ENCODE results near the gene NOL6. TPM values are rescaled to one million over a fixed set of nuclear protein-coding genes. Genes with fewer than 3 reads are reported as not detected.

Gene NOL6
- total and polyA plus RNA-seq, 2 of the 13 experiments (the other 11 are each of a cell fraction or from before 2014, with no cell fraction given) = 17.0 to 30.2 TPM

DNA sequence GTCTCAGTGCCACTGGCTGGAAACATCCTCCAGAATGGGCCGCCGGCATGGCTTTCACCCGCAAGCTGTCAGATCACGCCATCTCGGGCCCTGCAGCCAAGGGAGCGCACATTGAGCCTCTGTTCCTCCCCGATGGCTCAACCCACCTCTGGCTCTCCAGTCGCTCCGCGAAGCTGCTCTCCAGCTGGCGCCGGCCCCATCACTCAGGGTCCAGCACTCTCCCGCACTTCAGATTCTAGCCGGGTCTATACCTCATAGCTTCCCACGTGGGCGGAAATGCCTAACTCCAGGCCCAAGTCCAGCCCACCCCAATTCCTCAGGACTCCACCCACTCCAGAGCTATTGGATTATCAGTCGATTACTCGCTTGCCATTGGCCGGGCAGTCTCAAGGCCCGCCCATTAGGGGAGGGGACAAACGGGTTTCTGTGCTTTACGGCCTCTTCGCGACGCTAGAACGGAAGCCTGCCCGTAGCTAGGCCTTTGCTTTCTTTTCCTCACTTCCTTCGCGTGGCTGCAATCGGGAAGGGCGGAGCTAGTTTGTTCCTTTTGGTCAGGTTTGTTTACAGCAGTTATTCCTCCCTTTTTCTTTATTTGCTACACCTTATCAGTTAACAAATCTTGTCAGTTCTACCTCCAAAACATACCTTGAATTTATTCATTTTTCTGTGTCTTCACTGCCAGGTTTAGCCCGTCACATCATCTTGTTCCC lies at the start of gene NOL6 (continued):
- TF ChIP-seq GABPB1 (CRISPR knock-in tag; IDR thresholded peaks at IDR 0.05) (peak; percentile 94), RELA (CRISPR knock-in tag; IDR thresholded peaks at IDR 0.05) (0 out of 2 replicates have a peak, but pooled peaks have one; percentile 44), ZNF557 (CRISPR knock-in tag; IDR thresholded peaks at IDR 0.05) (no peak), ZSCAN31 (CRISPR knock-in tag; IDR thresholded peaks at IDR 0.05; ENCODE audit: low read depth) (0 out of 2 replicates have a peak, but pooled peaks have one; percentile 40), TSC22D2 (CRISPR knock-in tag; IDR thresholded peaks at IDR 0.05; ENCODE audit: borderline replicate concordance) (peak; percentile 48; the same call in 1 of the 2 replicates), ZEB1 (IDR thresholded peaks at IDR 0.05; ENCODE audit: insufficient replicate concordance, low read depth) (no peak), ZZZ3 (CRISPR knock-in tag; IDR thresholded peaks at IDR 0.05; ENCODE audit: borderline replicate concordance) (peak; percentile 66; the same call in 1 of the 2 replicates), ZNF605 (CRISPR knock-in tag; IDR thresholded peaks at IDR 0.05) (peak; percentile 48; the same call in 1 of the 2 replicates), ZFP37 (CRISPR knock-in tag; IDR thresholded peaks at IDR 0.05; ENCODE audit: borderline replicate concordance) (peak; percentile 23; the same call in 1 of the 2 replicates), STAT5B (CRISPR knock-in tag; IDR thresholded peaks at IDR 0.05) (no peak), SP140L (CRISPR knock-in tag; IDR thresholded peaks at IDR 0.05; ENCODE audit: borderline replicate concordance) (no peak), CC2D1A (CRISPR knock-in tag; IDR thresholded peaks at IDR 0.05) (no peak), ZNF468 (CRISPR knock-in tag; IDR thresholded peaks at IDR 0.05) (0 out of 2 replicates have a peak, but pooled peaks have one; percentile 29)
- TF ChIP-seq, protein P1, sequence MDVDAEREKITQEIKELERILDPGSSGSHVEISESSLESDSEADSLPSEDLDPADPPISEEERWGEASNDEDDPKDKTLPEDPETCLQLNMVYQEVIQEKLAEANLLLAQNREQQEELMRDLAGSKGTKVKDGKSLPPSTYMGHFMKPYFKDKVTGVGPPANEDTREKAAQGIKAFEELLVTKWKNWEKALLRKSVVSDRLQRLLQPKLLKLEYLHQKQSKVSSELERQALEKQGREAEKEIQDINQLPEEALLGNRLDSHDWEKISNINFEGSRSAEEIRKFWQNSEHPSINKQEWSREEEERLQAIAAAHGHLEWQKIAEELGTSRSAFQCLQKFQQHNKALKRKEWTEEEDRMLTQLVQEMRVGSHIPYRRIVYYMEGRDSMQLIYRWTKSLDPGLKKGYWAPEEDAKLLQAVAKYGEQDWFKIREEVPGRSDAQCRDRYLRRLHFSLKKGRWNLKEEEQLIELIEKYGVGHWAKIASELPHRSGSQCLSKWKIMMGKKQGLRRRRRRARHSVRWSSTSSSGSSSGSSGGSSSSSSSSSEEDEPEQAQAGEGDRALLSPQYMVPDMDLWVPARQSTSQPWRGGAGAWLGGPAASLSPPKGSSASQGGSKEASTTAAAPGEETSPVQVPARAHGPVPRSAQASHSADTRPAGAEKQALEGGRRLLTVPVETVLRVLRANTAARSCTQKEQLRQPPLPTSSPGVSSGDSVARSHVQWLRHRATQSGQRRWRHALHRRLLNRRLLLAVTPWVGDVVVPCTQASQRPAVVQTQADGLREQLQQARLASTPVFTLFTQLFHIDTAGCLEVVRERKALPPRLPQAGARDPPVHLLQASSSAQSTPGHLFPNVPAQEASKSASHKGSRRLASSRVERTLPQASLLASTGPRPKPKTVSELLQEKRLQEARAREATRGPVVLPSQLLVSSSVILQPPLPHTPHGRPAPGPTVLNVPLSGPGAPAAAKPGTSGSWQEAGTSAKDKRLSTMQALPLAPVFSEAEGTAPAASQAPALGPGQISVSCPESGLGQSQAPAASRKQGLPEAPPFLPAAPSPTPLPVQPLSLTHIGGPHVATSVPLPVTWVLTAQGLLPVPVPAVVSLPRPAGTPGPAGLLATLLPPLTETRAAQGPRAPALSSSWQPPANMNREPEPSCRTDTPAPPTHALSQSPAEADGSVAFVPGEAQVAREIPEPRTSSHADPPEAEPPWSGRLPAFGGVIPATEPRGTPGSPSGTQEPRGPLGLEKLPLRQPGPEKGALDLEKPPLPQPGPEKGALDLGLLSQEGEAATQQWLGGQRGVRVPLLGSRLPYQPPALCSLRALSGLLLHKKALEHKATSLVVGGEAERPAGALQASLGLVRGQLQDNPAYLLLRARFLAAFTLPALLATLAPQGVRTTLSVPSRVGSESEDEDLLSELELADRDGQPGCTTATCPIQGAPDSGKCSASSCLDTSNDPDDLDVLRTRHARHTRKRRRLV (CRISPR knock-in tag; IDR thresholded peaks at IDR 0.05) = no peak
- TF ChIP-seq, protein P2, sequence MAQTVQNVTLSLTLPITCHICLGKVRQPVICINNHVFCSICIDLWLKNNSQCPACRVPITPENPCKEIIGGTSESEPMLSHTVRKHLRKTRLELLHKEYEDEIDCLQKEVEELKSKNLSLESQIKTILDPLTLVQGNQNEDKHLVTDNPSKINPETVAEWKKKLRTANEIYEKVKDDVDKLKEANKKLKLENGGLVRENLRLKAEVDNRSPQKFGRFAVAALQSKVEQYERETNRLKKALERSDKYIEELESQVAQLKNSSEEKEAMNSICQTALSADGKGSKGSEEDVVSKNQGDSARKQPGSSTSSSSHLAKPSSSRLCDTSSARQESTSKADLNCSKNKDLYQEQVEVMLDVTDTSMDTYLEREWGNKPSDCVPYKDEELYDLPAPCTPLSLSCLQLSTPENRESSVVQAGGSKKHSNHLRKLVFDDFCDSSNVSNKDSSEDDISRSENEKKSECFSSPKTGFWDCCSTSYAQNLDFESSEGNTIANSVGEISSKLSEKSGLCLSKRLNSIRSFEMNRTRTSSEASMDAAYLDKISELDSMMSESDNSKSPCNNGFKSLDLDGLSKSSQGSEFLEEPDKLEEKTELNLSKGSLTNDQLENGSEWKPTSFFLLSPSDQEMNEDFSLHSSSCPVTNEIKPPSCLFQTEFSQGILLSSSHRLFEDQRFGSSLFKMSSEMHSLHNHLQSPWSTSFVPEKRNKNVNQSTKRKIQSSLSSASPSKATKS (CRISPR knock-in tag; IDR thresholded peaks at IDR 0.05) = no peak
- TF ChIP-seq, protein P3, sequence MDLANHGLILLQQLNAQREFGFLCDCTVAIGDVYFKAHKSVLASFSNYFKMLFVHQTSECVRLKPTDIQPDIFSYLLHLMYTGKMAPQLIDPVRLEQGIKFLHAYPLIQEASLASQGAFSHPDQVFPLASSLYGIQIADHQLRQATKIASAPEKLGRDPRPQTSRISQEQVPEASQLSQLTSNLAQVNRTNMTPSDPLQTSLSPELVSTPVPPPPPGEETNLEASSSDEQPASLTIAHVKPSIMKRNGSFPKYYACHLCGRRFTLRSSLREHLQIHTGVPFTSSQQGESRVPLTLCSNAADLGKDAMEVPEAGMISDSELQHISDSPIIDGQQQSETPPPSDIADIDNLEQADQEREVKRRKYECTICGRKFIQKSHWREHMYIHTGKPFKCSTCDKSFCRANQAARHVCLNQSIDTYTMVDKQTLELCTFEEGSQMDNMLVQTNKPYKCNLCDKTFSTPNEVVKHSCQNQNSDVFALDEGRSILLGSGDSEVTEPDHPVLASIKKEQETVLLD (CRISPR knock-in tag; IDR thresholded peaks at IDR 0.05; ENCODE audit: low read depth) = no peak
- TF ChIP-seq, protein P4, sequence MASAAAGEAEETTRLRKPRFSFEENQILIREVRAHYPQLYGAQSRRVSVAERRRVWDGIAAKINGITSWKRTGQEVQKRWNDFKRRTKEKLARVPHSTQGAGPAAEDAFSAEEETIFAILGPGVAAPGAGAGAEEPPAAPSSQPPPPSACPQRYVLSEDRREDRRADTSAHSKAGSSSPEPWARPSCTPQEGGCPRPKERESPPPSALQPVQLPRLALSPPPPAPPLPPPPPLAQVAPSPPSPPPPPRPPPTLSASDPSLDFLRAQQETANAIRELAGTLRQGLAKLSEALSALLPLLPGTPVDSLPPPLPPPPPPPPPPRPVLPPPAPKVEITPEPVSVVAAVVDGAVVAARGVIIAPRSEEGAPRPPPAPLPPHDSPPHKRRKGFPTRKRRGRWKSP (CRISPR knock-in tag; IDR thresholded peaks at IDR 0.05) = no peak
- TF ChIP-seq, protein P5, sequence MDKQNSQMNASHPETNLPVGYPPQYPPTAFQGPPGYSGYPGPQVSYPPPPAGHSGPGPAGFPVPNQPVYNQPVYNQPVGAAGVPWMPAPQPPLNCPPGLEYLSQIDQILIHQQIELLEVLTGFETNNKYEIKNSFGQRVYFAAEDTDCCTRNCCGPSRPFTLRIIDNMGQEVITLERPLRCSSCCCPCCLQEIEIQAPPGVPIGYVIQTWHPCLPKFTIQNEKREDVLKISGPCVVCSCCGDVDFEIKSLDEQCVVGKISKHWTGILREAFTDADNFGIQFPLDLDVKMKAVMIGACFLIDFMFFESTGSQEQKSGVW (CRISPR knock-in tag; IDR thresholded peaks at IDR 0.05; ENCODE audit: borderline replicate concordance) = no peak

Measured in HepG2 (cell line).